GM19351 (cell line): ENCODE data around the gene PPM1L.
A peak's percentile ranks its signal among the peaks of the same experiment; 100 is the strongest.

Experiments used
- ATAC-seq: cut with Tn5 transposase; IDR thresholded peaks from one replicate; pipeline ENCODE4 v1.9.1; 2021; ENCODE audit warnings: mild to moderate bottlenecking, moderate library complexity; ENCODE audit not compliant: unreplicated experiment

PPM1L gene

GRCh38 chr3:161026612-161027510, 270.8 kb downstream of the PPM1L start:
- no peak for ATAC-seq

GRCh38 chr3:161028555-161029153, 272.6 kb downstream of the PPM1L start:
- no peak for ATAC-seq

- no peak for ATAC-seq
These were observed 275.1 kb downstream of the PPM1L start for GRCh38 chr3:161031134-161031533.

- peak; percentile 83 for ATAC-seq
These were observed 279.0 kb downstream of the PPM1L start for GRCh38 chr3:161034913-161035550.

GRCh38 chr3:161035711-161036110, 279.7 kb downstream of the PPM1L start:
- ATAC-seq: peak; percentile 47

- ATAC-seq: no peak
These were observed 282.7 kb downstream of the PPM1L start for GRCh38 chr3:161038725-161039124.

GRCh38 chr3:161042023-161042501, 286.0 kb downstream of the PPM1L start:
- peak; percentile 58 for ATAC-seq

GRCh38 chr3:161043336-161044035, 287.5 kb downstream of the PPM1L start:
- peak; percentile 75 for ATAC-seq

- ATAC-seq: no peak
These were observed 293.7 kb downstream of the PPM1L start for GRCh38 chr3:161049683-161050248.

GRCh38 chr3:161050935-161051334, 294.9 kb downstream of the PPM1L start:
- peak; percentile 67 for ATAC-seq

GRCh38 chr3:161051856-161052255, 295.8 kb downstream of the PPM1L start:
- ATAC-seq: no peak

GRCh38 chr3:161054860-161055604, 299.0 kb downstream of the PPM1L start:
- ATAC-seq: no peak

GRCh38 chr3:161064413-161064812, 308.4 kb downstream of the PPM1L start:
- no peak for ATAC-seq

GRCh38 chr3:161066930-161067329, 310.9 kb downstream of the PPM1L start:
- ATAC-seq: no peak

- no peak for ATAC-seq
These were observed 311.3 kb downstream of the PPM1L start for GRCh38 chr3:161067335-161067734.

GRCh38 chr3:161069511-161070251, 313.6 kb downstream of the PPM1L start:
- ATAC-seq: peak; percentile 95

GRCh38 chr3:161070252-161070930, 314.4 kb downstream of the PPM1L start:
- ATAC-seq: no peak

GRCh38 chr3:161070980-161071663, 315.1 kb downstream of the PPM1L start:
- no peak for ATAC-seq
